Measurements from ENCODE around the gene RGS7. TPM values are rescaled to one million over a fixed set of nuclear protein-coding genes. Genes with fewer than 3 reads are reported as not detected.

The RGS7 gene
- total and polyA plus RNA-seq, 2 of the 4 experiments (the other 2 are of a cell fraction): 0.58 to 0.72 TPM

- H3K36me3 ChIP-seq (ENCODE audit: control insufficient read depth, insufficient read depth, low read length): no peaks in the 10 kb centered on the region
- no peak overlapping the region for H3K23ac ChIP-seq (ENCODE audit: low read depth, low read length)
- TF ChIP-seq ELK1 (IDR thresholded peaks at IDR 0.05; ENCODE audit: borderline replicate concordance, low read depth, low read length) (no peak), MAZ (IDR thresholded peaks at IDR 0.05; ENCODE audit: borderline replicate concordance, low read depth, low read length) (no peak), CEBPB (IDR thresholded peaks at IDR 0.05; ENCODE audit: low read depth, low read length) (no peak), CHD1 (IDR thresholded peaks at IDR 0.05; ENCODE audit: low read depth, low read length) (no peak), MAFK (IDR thresholded peaks at IDR 0.05; ENCODE audit: low read depth, low read length) (no peak), SMC3 (IDR thresholded peaks at IDR 0.05; ENCODE audit: low read depth, low read length) (no peak), POLR2A (IDR thresholded peaks at IDR 0.05; ENCODE audit: low read depth, low read length) (no peak), NFE2L2 (IDR thresholded peaks at IDR 0.05; ENCODE audit: low read depth, low read length) (no peak), RAD21 (IDR thresholded peaks at IDR 0.05; ENCODE audit: low read length) (no peak), RCOR1 (IDR thresholded peaks at IDR 0.05; ENCODE audit: insufficient replicate concordance, low read length) (no peak), BHLHE40 (IDR thresholded peaks at IDR 0.05; ENCODE audit: low read depth, low read length) (no peak), FOS (IDR thresholded peaks at IDR 0.05; ENCODE audit: low read depth, low read length) (no peak), MXI1 (IDR thresholded peaks at IDR 0.05; ENCODE audit: borderline replicate concordance, low read depth, low read length) (no peak), RFX5 (IDR thresholded peaks at IDR 0.05; ENCODE audit: low read depth, low read length) (no peak), USF2 (IDR thresholded peaks at IDR 0.05; ENCODE audit: low read depth, low read length) (no peak)
- TF ChIP-seq, protein P1, sequence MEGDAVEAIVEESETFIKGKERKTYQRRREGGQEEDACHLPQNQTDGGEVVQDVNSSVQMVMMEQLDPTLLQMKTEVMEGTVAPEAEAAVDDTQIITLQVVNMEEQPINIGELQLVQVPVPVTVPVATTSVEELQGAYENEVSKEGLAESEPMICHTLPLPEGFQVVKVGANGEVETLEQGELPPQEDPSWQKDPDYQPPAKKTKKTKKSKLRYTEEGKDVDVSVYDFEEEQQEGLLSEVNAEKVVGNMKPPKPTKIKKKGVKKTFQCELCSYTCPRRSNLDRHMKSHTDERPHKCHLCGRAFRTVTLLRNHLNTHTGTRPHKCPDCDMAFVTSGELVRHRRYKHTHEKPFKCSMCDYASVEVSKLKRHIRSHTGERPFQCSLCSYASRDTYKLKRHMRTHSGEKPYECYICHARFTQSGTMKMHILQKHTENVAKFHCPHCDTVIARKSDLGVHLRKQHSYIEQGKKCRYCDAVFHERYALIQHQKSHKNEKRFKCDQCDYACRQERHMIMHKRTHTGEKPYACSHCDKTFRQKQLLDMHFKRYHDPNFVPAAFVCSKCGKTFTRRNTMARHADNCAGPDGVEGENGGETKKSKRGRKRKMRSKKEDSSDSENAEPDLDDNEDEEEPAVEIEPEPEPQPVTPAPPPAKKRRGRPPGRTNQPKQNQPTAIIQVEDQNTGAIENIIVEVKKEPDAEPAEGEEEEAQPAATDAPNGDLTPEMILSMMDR (conservative IDR thresholded peaks at IDR 0.05; ENCODE audit: low read depth, low read length): no peak
- ChIA-PET CTCF (no interaction called here), POLR2A (ENCODE audit: unreplicated experiment) (no interaction called here)
- no TSS peak for BruUV-seq (replicated peaks)
- no peak overlapping the region for H2BK120ac ChIP-seq (ENCODE audit: low read depth, low read length)
- no peak overlapping the region for H3K18ac ChIP-seq (ENCODE audit: low read depth, low read length)
- no peaks in the 10 kb centered on the region for H3K4me1 ChIP-seq (ENCODE audit: control insufficient read depth, insufficient read depth, low read length)
- no peak overlapping the region for H2BK5ac ChIP-seq (ENCODE audit: low read depth, low read length, poor library complexity, severe bottlenecking)
- no peak overlapping the region for H3K56ac ChIP-seq (ENCODE audit: extremely low read depth, insufficient read depth, low read length)
- H4K20me1 ChIP-seq (ENCODE audit: insufficient read depth, low read length): no peaks in the 10 kb centered on the region
- no peak overlapping the region for H2BK20ac ChIP-seq (ENCODE audit: low read depth, low read length)
- no peak overlapping the region for H2AK9ac ChIP-seq (replicated peaks; ENCODE audit: low read depth, low read length, poor library complexity)
- H3K27me3 ChIP-seq (ENCODE audit: control insufficient read depth, insufficient read depth, low read length): no peaks in the 10 kb centered on the region
- H4K5ac ChIP-seq (ENCODE audit: low read depth, low read length): no peak overlapping the region
- H3K14ac ChIP-seq (replicated peaks; ENCODE audit: low read depth, low read length): no peak overlapping the region
- WGBS, 2 experiments (ENCODE audit: extremely low coverage in 2 of 2, insufficient read length in 1 of 2): no CpG with 5 or more reads among the region's 1 CpG
- H3K4ac ChIP-seq (ENCODE audit: low read depth, low read length): no peak overlapping the region
- H3K27ac ChIP-seq (ENCODE audit: insufficient read depth, low read length): no peak overlapping the region
- dilution Hi-C loops (cut with HindIII; ENCODE audit: low sequenced_read_pairs, unreplicated experiment): no loop called here
- H3K79me1 ChIP-seq (ENCODE audit: low read depth in 1 of 2, low read length in 2 of 2): no peaks in the 10 kb centered on the region
- H4K91ac ChIP-seq (ENCODE audit: insufficient read depth, low read depth, low read length): no peak overlapping the region
- H3K4me2 ChIP-seq (ENCODE audit: low read depth, low read length): no peak overlapping the region
- H3K9me1 ChIP-seq (ENCODE audit: insufficient read depth, low read length): no peaks in the 10 kb centered on the region
- H3K4me3 ChIP-seq (ENCODE audit: insufficient read depth, low read depth, low read length): no peak overlapping the region
- intact Hi-C loops (cut with micrococcal nuclease): no loop called here
- no peaks in the 10 kb centered on the region for H3K9me3 ChIP-seq (ENCODE audit: control insufficient read depth, insufficient read depth, low read length)
- in situ Hi-C loops (cut with MboI; ENCODE audit: low sequenced_read_pairs): no loop called here
- no peak overlapping the region for H2AFZ ChIP-seq (replicated peaks; ENCODE audit: low read length, poor library complexity)
- no peak overlapping the region for H2BK15ac ChIP-seq (ENCODE audit: low read depth, low read length)
- no peak overlapping the region for H3K9ac ChIP-seq (ENCODE audit: low read depth, low read length)
- DNase-seq: no peak
- H2AK5ac ChIP-seq (ENCODE audit: low read depth, low read length): no peak overlapping the region
- no peak for ATAC-seq (ENCODE audit: low read depth)
- no peak overlapping the region for H4K8ac ChIP-seq (ENCODE audit: low read depth in 2 of 2, low read length in 2 of 2)
These were observed 529.2 kb downstream of the RGS7 start for GRCh38 chr1:240827786-240828185.

All from IMR-90 (cell line).